ENCODE data around the gene TMEM61.

TMEM61 gene

GRCh38 chr1:54986025-54986424, 5.6 kb downstream of the TMEM61 start:
- no peak for DNase-seq

GRCh38 chr1:54986533-54986932, 6.1 kb downstream of the TMEM61 start:
- no peak for DNase-seq

DNA sequence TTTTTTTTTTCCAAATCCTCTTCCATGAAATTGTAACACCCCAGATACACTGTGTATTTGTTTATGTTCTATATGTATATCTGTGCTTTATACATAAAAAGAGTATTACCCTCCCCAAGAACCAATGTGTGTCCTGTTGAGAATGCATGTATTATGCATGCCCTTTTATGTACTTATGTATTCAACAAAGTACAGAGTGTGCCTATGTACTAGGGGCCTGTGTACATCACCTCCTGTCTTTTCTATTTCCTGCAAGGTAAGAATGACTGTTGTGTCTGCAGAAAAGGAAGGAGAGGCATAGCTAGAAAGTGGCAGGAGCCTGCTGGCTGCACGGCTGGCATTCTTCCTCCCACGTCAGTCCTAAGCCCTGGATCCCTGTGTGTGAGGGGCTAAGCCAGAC, 7.0 kb downstream of the TMEM61 start:
- no peak for DNase-seq

DNA sequence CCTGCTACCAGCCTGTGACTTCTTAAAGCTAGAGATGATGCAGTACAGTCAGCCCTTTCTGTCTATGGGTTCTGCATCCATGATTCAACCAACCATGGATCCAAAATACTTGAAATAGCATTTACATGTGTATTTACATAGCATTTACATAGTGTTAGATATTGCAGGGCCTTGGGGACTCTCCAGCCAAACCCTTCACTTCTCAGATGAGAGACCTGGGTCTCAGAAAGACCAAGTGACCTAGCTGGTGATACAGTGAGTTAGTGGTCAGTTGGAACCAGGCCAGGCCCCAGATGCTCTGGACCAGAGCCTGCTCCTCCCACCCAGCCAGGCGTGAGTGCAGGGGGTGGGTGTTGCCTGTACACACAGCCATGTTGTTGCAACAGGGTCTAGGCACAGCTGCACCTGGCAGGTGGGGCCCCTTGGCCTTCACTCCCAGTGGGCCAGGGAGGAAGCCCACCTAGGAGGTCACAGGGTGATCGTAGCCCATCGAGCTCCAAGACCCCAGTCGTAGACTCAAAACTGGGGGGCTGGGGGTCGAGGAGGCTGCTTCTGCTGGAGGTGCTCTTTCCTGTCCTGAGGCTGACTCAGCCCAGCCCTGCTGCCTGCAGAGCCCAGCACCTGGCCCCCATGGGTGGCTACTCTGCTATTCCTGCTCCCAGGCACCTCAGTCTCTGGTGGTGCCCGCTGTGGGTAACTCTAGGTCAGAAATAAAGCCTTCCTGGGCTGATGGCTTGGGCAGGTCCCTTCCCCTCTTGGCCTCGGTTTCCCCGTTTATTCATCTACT, 7.7 kb downstream of the TMEM61 start:
- no peak for DNase-seq

DNA sequence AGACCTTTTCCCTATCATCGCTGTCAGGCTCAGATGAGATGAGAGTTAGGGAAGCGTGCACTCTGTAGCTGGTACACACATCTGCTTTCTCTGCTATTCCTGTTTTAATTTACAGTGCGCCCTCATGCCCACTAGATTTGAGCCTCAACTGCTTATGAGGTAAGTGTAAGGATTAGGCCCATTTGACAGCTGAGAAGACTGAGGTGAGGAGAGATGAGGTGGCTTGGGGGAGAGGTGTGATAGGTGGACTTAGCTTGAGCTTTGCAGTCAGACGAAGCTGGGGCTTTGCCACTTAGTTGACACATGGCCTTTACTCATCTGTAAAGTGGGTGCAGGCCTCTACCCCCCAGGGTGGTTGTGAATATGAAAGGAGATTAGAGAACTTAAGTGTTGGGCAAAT, 8.5 kb downstream of the TMEM61 start:
- no peak for DNase-seq

- no peak for DNase-seq
These were observed 9.0 kb downstream of the TMEM61 start for GRCh38 chr1:54989473-54989872.

DNA sequence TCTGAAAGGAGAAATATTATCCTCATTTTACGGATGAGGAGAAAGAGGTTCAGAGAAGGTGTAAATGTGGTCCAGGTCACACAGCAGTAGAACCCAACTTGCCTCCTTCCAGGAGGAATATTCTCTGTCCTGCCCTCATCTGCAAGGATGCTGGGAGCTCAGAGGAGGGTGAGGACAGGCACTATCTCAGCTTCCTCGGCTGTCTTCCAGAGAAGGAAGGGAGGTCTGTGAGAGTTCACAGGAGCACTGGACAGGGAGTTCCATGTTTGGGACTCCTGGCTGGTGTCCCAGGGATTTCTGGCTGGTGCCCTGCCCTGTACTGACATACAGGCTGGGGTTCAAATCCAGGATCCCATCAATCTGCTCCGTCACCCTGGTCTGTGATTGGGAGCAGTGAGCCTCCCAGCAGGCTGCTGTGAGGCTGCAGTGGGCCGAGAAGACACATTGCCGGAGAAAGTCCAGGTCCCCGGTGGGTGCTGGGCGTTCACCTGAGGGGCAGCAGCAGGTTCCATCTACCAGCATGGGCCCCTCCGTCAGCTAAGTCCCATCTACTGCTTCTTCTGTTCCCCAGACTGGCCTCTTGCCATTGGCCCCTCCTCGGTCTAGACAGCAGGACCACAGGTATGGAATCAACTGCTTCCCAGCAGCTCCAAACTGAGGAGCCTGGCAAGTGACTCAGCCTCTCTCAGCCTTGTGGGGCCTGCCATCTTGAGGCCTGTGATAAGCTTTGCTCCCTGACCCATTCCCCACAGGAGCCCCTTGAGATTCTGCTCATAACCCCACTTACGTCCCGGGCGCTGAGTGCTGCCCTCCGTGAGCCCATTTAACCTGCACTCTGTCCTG, 9.8 kb downstream of the TMEM61 start:
- no peak for DNase-seq

DNA sequence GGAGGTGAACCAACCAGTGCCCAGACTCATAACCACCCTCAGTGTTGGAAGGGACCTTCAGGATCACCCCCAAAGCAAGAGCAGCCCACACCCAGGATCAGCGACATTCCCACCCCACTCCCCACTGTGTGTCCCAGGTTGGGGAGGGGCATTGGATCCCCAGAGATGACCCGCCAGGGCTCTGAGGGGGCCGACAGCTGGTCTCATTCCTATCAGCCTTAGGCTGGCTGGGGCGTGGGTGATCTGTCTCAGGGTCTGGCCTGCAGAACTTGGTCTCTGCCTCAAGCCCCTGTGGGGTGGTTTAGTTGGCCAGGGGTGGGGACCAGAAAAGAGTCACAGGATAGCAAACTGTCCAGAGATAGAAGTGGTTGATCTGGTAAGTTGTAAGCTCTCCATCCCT, 10.5 kb downstream of the TMEM61 start:
- DNase-seq: no peak

DNA sequence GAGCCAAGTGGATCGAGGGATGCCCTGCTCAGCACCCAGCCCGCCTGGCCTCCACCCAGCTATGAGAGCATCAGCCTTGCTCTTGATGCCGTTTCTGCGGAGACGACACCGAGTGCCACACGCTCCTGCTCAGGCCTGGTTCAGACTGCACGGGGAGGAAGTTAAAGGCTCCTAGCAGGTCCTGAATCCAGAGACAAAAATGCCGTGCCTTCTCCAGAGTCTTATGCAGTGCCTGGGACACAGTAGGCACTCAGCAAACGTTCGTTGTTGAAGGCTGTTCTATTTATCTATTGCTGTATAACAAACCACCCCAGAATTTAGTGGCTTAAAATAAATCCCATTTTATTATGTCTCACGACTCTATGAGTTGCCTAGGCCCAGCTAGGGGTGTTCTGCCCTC, 11.5 kb downstream of the TMEM61 start:
- no peak for DNase-seq

DNA sequence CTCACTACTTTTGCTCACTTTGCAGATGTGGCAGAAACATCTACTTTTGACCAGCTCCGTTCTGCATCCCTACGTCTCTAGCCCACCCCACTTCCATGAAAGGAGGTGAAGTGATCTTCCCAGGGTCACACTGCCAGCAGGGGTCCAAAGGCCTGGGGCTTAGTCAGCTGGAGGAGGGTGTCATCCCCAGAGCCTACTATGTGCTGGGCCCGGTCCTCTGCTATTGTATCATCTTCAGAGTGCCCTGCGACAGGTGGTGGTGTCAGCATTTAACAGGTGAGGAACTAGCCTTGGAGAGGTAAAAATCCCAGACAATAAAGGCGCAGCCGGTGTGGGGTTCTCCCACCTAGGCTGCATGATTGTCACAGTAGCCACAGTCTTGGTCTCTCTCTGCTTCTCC, 12.7 kb downstream of the TMEM61 start:
- DNase-seq: no peak

GRCh38 chr1:54994355-54994990, 14.0 kb downstream of the TMEM61 start:
- DNase-seq: no peak

DNA sequence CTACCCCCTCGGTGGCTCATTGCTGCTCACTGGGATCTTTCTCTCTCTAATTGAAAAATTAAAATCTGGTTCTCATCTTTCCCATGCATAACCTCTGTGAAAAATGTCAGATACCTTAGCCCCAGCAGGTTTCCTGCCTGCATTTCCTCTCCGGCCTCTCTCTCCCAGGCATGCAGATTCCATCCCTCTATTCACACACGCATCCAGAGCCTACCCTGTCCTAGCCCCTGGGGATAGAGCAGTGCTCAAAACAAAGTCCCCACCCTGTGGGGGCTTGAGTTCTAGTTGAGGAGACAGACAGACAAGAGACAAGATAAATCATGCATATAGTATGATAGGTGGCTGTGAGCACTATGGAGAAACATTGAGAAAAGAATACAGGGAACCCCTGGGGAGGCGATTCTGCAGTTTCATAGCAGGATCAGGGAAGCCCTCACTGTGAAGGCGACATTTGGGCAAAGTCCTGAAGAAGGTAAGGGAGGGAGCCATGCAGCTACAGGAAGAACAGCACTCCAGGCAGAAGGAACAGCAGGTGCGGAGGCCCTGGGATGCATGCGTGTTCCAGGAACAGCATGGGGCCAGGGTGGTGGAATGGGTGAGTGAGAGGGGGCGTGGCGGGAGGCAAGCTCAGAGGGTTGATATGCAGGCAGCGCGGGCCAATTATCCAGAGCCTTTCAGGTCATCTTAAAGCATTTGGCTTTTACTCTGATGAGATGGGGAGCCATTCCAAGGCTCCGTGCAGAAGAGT, 14.8 kb downstream of the TMEM61 start:
- no peak for DNase-seq

- no peak for DNase-seq
These were observed 15.4 kb downstream of the TMEM61 start for GRCh38 chr1:54995835-54996234.

DNA sequence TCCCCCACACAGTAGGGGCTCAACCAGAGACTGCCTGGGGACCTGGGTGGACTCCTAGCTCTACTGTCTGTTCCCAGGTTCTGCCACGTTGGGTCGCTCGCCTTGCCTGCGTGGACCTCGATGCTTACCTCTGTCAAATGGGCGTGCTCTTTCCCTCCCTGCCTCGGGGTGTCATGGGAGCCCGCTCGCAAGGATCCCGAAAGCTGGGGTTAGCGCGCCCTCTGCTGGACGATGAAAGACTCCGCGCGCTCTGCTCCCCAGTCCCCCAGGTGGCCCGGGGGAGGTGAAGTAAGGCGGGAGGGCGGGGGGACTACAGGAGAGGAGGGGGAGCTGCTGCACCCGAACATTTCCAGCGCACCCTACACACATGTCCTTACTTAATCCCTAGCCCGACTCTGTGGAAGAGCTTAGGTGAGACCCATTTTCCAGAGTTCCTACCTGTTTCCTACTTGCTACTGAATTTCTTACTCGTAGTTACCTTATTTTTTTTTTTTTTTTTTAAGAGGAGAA, 16.0 kb downstream of the TMEM61 start:
- DNase-seq: peak; percentile 75

DNA sequence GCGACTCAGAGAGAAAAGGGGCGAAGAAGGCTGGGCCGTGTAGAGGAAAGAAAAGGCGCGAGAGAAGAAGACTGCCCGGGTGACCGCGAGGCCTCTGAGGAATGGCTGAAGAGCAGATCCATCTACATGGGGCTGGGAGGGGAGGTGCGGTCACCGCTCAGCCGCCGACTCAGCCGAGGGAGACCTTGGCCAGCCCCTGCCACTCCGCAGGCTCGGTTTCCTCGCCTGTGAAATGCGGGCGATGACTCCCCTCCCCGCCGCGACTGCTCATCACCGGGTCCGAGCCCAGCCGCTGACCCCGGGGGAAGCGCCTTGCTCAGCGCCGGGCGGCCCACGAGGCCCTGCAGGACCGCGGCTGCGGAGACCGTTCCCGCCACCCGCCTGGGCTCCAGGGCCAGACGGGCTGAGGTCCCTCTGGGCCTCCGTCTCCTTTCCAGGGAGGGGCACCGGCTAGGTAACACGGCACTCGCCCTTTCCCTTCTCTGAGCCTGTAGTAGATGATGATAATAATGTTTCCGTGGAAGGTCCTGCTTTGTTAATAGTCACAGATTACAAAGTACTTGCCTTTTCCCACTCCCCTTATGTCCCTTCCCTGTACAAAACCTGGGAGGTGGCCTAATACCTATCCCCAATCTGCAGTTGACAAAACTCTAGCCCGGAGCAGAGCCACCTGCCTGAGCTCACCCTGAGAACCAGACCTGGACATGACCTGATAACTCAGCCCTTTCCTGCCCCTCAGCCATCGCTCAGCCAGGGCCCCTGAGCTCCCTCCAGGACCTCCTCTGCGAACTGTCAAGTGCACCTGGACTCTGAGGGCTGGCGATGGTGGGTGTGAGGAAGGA, 16.7 kb downstream of the TMEM61 start:
- no peak for DNase-seq

DNA sequence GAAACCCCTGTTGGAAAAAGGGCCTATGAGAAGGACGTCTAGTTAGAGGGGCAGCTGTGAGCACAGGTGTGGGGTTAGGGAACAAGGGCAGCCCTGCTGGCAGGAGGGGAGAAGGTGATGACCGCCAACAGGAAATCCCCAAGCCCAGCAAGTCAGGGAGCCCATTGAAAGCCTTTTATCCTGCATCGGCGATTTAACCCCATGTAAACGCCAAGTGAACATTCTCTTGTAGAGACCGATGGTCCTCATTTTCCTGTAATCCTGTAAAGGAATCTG, 17.2 kb downstream of the TMEM61 start:
- no peak for DNase-seq

- DNase-seq: no peak
These were observed 17.7 kb downstream of the TMEM61 start for GRCh38 chr1:54998100-54998499.

DNA sequence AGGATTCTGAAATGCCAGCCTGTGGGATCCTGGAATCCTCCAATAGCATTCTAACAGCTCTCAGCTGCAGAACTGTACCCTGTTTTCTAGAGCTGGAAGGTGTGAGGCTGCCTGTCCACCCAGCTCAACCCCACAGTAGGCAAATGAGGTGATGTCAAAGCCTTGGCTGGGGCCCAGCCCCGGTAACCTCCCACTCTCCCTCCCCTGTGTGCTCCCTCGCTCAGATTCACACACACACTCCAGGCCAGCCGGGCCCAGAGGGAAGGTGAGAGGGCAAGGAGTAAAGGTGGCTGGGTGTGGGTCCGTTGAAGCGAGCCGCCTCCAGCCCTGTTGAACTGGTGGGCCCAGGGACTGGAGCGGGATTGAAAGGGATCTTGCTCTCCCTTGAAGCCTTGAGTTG, 18.2 kb downstream of the TMEM61 start, which contains the start of gene BSND:
Gene BSND, plus strand, starts transcription at position 257 of the 400 bp plus-strand sequence. CDS start 254 bp downstream, outside the sequence.
- DNase-seq: no peak

- no peak for DNase-seq
These were observed 20.0 kb downstream of the TMEM61 start for GRCh38 chr1:55000110-55001085.

- DNase-seq: no peak
These were observed 20.9 kb downstream of the TMEM61 start for GRCh38 chr1:55001311-55001710.

GRCh38 chr1:55002686-55003085, 22.3 kb downstream of the TMEM61 start:
- no peak for DNase-seq

All from femur (tissue), 1 donor.